Measurements from ENCODE around the gene WDR90.

Gene WDR90

GRCh38 chr16:626787-627453, 22.2 kb upstream of the WDR90 start:
- no peak for DNase-seq

- DNase-seq, result no peak
Measured at GRCh38 chr16:627454-628239, 21.5 kb upstream of the WDR90 start.

GRCh38 chr16:628321-629061, 20.7 kb upstream of the WDR90 start:
- DNase-seq, result no peak

GRCh38 chr16:629185-629832, 19.9 kb upstream of the WDR90 start:
- no peak for DNase-seq

- no peak for DNase-seq
Measured at GRCh38 chr16:629833-630248, 19.3 kb upstream of the WDR90 start.

- no peak for DNase-seq
Measured at GRCh38 chr16:630249-630814, 18.8 kb upstream of the WDR90 start.

GRCh38 chr16:630815-631405, 18.3 kb upstream of the WDR90 start, which contains the start of gene WFIKKN1:
Gene WFIKKN1 (plus strand): TSS chr16:630985. CDS start chr16:631254, 269 bp downstream.
- DNase-seq, result no peak

- DNase-seq, result no peak
Measured at GRCh38 chr16:631808-632358, 17.3 kb upstream of the WDR90 start.

- no peak for DNase-seq
Measured at GRCh38 chr16:632486-633335, 16.5 kb upstream of the WDR90 start.

- DNase-seq, result no peak
Measured at GRCh38 chr16:633336-634050, 15.7 kb upstream of the WDR90 start.

GRCh38 chr16:634051-634670, 15.0 kb upstream of the WDR90 start:
- DNase-seq, result no peak

GRCh38 chr16:634996-635395, 14.2 kb upstream of the WDR90 start:
- DNase-seq, result no peak

GRCh38 chr16:635573-636205, 13.5 kb upstream of the WDR90 start:
- DNase-seq, result no peak

GRCh38 chr16:636206-637080, 12.7 kb upstream of the WDR90 start, which contains the start of gene METTL26:
Gene METTL26 (minus strand): TSS chr16:636305. CDS start chr16:636290, 15 bp downstream.
- peak; percentile 94 for DNase-seq

- DNase-seq, result peak; percentile 82
Measured at GRCh38 chr16:637081-638018, 11.8 kb upstream of the WDR90 start.

- no peak for DNase-seq
Measured at GRCh38 chr16:638034-638543, 11.1 kb upstream of the WDR90 start.

- no peak for DNase-seq
Measured at GRCh38 chr16:638836-639235, 10.3 kb upstream of the WDR90 start.
